Measurements from ENCODE around the gene AKNAD1. TPM values are rescaled to one million over a fixed set of nuclear protein-coding genes. Genes with fewer than 3 reads are reported as not detected.

The AKNAD1 gene
- total RNA-seq, 2 experiments from 2014 or later = not detected

DNA sequence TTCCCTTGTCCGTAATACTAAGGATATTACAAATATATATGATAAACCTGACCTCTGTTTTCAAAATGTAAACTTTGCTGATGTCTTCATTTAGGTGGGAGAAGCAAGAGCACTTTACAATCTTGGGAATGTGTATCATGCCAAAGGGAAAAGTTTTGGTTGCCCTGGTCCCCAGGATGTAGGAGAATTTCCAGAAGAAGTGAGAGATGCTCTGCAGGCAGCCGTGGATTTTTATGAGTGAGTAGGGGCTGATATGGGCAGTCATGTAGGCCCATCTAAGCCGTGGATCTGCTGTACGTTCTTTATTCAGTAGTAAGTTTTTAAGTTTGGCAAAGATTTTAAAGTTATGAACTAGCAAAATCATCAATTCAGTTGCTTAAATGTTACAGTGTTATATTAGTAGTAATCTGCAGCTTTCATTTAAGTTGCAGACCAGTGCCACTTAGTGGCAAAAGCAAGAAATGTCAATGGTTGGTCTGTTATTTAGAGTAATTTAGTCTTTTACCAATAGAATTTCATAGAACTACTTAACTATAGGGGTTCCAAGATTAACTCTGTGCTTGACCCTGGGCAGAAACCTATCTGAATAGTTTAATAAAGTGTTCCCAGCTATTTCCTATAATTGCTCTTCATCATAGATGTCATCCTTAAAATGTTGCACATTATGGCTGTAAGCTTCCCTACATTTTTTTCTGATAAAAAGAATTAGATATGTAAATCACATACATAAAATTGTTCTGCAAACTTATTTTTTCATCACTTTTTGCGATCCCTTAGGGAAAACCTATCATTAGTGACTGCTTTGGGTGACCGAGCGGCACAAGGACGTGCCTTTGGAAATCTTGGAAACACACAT is 41.2 kb upstream of the AKNAD1 start:
- POLR2A ChIA-PET = interaction anchor here (0.7 to 1.8 kb wide), 4 partner anchors 15 to 69 kb away, joined by 3 to 9 read pairs (median 4); partner anchors contain the start of gene GPSM2

DNA sequence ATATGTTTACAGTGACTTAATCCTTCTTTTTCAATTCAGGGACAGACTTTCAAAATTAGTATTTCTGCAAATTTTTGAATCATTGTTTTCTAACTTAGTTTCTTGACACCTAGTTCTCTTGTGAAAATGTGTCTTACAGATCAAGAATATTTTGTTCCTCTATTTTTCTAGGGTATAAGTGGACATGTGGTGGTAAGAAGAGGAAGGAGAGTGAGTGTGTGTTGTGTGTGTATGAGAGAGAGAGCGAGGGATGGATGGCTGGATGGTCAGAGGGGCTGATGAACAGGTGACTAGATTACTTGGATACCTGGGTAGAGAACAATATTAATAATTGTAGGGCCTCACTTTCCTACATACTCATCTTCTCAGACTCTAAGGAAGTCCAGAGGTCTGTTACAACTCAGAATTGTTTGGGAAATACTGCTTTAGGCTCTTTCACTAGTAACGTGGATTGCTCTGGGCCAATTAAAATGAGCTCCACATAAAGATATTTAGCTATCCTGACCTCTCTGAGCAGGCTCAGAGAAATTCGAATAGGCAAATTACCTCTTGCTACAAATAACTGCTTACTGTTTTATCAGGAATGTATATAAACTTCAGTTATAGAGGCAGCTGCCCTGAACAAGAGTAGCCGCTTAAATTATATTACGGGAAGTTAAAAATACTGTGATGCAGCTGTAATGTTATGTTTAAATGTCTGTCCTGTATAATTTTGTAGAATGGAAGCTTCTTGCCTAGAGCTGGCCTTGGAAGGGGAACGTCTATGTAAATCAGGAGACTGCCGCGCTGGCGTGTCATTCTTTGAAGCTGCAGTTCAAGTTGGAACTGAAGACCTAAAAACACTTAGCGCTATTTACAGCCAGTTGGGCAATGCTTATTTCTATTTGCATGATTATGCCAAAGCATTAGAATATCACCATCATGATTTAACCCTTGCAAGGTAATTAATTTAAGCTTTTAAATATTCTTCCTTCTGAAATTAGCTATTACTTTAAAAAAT is 39.6 kb upstream of the AKNAD1 start:
- Histone ChIP-seq H3K4me2 (ENCODE audit: low read length) (no peak overlapping the region), H3K79me2 (ENCODE audit: insufficient read depth, low read depth, low read length) (no peaks in the 10 kb centered on the region), H3K27ac (ENCODE audit: low read depth, low read length, poor library complexity, severe bottlenecking) (no peak overlapping the region), H3K36me3 (ENCODE audit: insufficient read depth, low read length) (peaks cover 23% of the 10 kb centered on the region; the same call in 1 of the 2 replicates), H2AFZ (ENCODE audit: low read length) (no peak overlapping the region), H4K20me1 (ENCODE audit: insufficient read depth, low read length) (no peaks in the 10 kb centered on the region), H3K4me3 (ENCODE audit: low read depth, low read length, poor library complexity, severe bottlenecking) (no peak overlapping the region), H3K9me3 (ENCODE audit: low read length) (no peaks in the 10 kb centered on the region), H3K9me2 (ENCODE audit: insufficient read depth, low read length) (no peaks in the 10 kb centered on the region), H3K4me1 (ENCODE audit: insufficient read depth, low read length, poor library complexity, severe bottlenecking) (no peaks in the 10 kb centered on the region)
- CTCF ChIA-PET (ENCODE audit: unreplicated experiment) = interaction anchor here (0.6 kb wide), 1 partner anchor 145 kb away, joined by 5 read pairs; the partner anchor contains the start of gene WDR47
- intact Hi-C loops (cut with micrococcal nuclease; ENCODE audit: unreplicated experiment) = loop anchor here (5.0 kb wide), 2 partner anchors 51 to 204 kb away; partner anchors contain the start of gene PRPF38B
- DNase-seq (ENCODE audit: low spot score) = no peak
- TF ChIP-seq, protein P1, sequence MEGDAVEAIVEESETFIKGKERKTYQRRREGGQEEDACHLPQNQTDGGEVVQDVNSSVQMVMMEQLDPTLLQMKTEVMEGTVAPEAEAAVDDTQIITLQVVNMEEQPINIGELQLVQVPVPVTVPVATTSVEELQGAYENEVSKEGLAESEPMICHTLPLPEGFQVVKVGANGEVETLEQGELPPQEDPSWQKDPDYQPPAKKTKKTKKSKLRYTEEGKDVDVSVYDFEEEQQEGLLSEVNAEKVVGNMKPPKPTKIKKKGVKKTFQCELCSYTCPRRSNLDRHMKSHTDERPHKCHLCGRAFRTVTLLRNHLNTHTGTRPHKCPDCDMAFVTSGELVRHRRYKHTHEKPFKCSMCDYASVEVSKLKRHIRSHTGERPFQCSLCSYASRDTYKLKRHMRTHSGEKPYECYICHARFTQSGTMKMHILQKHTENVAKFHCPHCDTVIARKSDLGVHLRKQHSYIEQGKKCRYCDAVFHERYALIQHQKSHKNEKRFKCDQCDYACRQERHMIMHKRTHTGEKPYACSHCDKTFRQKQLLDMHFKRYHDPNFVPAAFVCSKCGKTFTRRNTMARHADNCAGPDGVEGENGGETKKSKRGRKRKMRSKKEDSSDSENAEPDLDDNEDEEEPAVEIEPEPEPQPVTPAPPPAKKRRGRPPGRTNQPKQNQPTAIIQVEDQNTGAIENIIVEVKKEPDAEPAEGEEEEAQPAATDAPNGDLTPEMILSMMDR (conservative IDR thresholded peaks at IDR 0.05; ENCODE audit: low read length) = no peak
- TF ChIP-seq EZH2phosphoT487 (IDR thresholded peaks at IDR 0.05; ENCODE audit: borderline replicate concordance, low read depth, low read length) = no peak
- BruUV-seq (replicated peaks) = no TSS peak
- POLR2A ChIA-PET = interaction anchor here (0.5 to 1.8 kb wide), 15 partner anchors 9 to 637 kb away, joined by 3 to 9 read pairs (median 3); no protein-coding TSS in a partner anchor

More for the DNA sequence above, 41.2 kb upstream of the AKNAD1 start:
- CTCF ChIA-PET (ENCODE audit: unreplicated experiment) = no interaction called here
- Histone ChIP-seq H4K20me1 (ENCODE audit: insufficient read depth, low read length) (no peaks in the 10 kb centered on the region), H3K9me2 (ENCODE audit: insufficient read depth, low read length) (no peaks in the 10 kb centered on the region), H3K27ac (ENCODE audit: low read depth, low read length, poor library complexity, severe bottlenecking) (no peak overlapping the region), H3K4me3 (ENCODE audit: low read depth, low read length, poor library complexity, severe bottlenecking) (no peak overlapping the region), H3K4me1 (ENCODE audit: insufficient read depth, low read length, poor library complexity, severe bottlenecking) (no peaks in the 10 kb centered on the region), H3K36me3 (ENCODE audit: insufficient read depth, low read length) (peaks cover 34% of the 10 kb centered on the region), H3K4me2 (ENCODE audit: low read length) (no peak overlapping the region), H3K79me2 (ENCODE audit: insufficient read depth, low read depth, low read length) (no peaks in the 10 kb centered on the region), H3K9me3 (ENCODE audit: low read length) (no peaks in the 10 kb centered on the region), H2AFZ (ENCODE audit: low read length) (no peak overlapping the region)
- peak; percentile 74 for DNase-seq (ENCODE audit: low spot score)
- BruUV-seq (replicated peaks) = no TSS peak
- intact Hi-C loops (cut with micrococcal nuclease; ENCODE audit: unreplicated experiment) = loop anchor here (1.0 to 5.0 kb wide), 3 partner anchors 49 to 206 kb away; partner anchors contain the start of gene PRPF38B
- TF ChIP-seq EZH2phosphoT487 (IDR thresholded peaks at IDR 0.05; ENCODE audit: borderline replicate concordance, low read depth, low read length) = no peak
- TF ChIP-seq, protein P1 (conservative IDR thresholded peaks at IDR 0.05; ENCODE audit: low read length) = peak; percentile 93
